Posterior vena cava (tissue), 2 donors: Measurements from ENCODE around the gene PPT2. TPM values are rescaled to one million over a fixed set of nuclear protein-coding genes. Genes with fewer than 3 reads are reported as not detected.

ENCODE experiments used
- DNase-seq: peaks from one replicate; pipeline ENCODE4 v3.0.0-alpha.2; 2020; ENCODE audit warnings: low spot score
- intact Hi-C, 2 donors: fragments of 100-400 bp; cut with DNase I; formaldehyde crosslinking; loops; one replicate each; pipeline versions ENCODE4 v1.14.1 to v1.14.2; 2022 to 2023
- total RNA-seq, 2 donors: library from RNA; stranded (reverse); fragmentation: NEBNext Ultra II Directional; extraction: Animal tissue kit (Norgen Biotek cat#: 25700); gene quantifications; one replicate each; pipeline ENCODE4 v1.2.1, GENCODE V29; 2021
- donor health status: DM: yes; HTN: yes; CAD: no.
- donor health status: DM: yes; HTN: yes; CAD: no.

Gene PPT2
- total RNA-seq, 2 donors from 2014 or later = 14.2 to 18.4 TPM

GRCh38 chr6:32168807-32169591 lies 15.1 kb downstream of the PPT2 start:
- intact Hi-C loops = no loop called here
- no peak for DNase-seq

- DNase-seq = no peak
- intact Hi-C loops = no loop called here
These were observed 16.4 kb downstream of the PPT2 start for GRCh38 chr6:32170294-32170693.

GRCh38 chr6:32171234-32171633 lies 17.3 kb downstream of the PPT2 start:
- intact Hi-C loops = no loop called here
- no peak for DNase-seq

- DNase-seq = no peak
- intact Hi-C loops = no loop called here
These were observed 19.2 kb downstream of the PPT2 start for GRCh38 chr6:32173051-32173727.

GRCh38 chr6:32174416-32174815 lies 20.5 kb downstream of the PPT2 start:
- intact Hi-C loops = no loop called here
- no peak for DNase-seq

- no peak for DNase-seq
- intact Hi-C loops = loop anchor here in 1 of 2 donors (5.0 kb wide), 1 partner anchor 48 kb away; the partner anchor contains the start of gene ATF6B
These were observed 21.4 kb downstream of the PPT2 start for GRCh38 chr6:32175322-32175710.

GRCh38 chr6:32175711-32176475 lies 22.0 kb downstream of the PPT2 start, which contains the start of gene AGPAT1:
TSS of gene AGPAT1 (minus strand) at chr6:32176084. CDS start at chr6:32171496, 4,588 bp downstream.
- peak; percentile 99 for DNase-seq
- intact Hi-C loops = loop anchor here in 1 of 2 donors (5.0 kb wide), 1 partner anchor 49 kb away; the partner anchor contains the start of gene ATF6B

- intact Hi-C loops = loop anchor here in 1 of 2 donors (5.0 kb wide), 1 partner anchor 49 kb away; the partner anchor contains the start of gene ATF6B
- DNase-seq = no peak
These were observed 22.7 kb downstream of the PPT2 start for GRCh38 chr6:32176476-32177182.

GRCh38 chr6:32177183-32177787 lies 23.3 kb downstream of the PPT2 start:
- intact Hi-C loops = loop anchor here in 1 of 2 donors (5.0 kb wide), 1 partner anchor 50 kb away; the partner anchor contains the start of gene ATF6B
- no peak for DNase-seq

- intact Hi-C loops = loop anchor here in 1 of 2 donors (5.0 kb wide), 1 partner anchor 51 kb away; the partner anchor contains the start of gene ATF6B
- DNase-seq = peak; percentile 98
These were observed 24.0 kb downstream of the PPT2 start, which contains the start of gene RNF5 for GRCh38 chr6:32177788-32178546. TSS of gene RNF5 (plus strand) at chr6:32178405. CDS start at chr6:32178512, 107 bp downstream.

- intact Hi-C loops = loop anchor here in 1 of 2 donors (5.0 kb wide), 1 partner anchor 51 kb away; the partner anchor contains the start of gene ATF6B
- no peak for DNase-seq
These were observed 24.9 kb downstream of the PPT2 start for GRCh38 chr6:32178547-32179440.

GRCh38 chr6:32179766-32180405 lies 25.9 kb downstream of the PPT2 start:
- no peak for DNase-seq
- intact Hi-C loops = loop anchor here in 1 of 2 donors (5.0 kb wide), 1 partner anchor 53 kb away; the partner anchor contains the start of gene ATF6B

- intact Hi-C loops = no loop called here
- peak; percentile 77 for DNase-seq
These were observed 27.3 kb downstream of the PPT2 start for GRCh38 chr6:32181148-32181702.

- peak; percentile 49 for DNase-seq
- intact Hi-C loops = no loop called here
These were observed 28.1 kb downstream of the PPT2 start for GRCh38 chr6:32181915-32182529.

- intact Hi-C loops = no loop called here
- DNase-seq = peak; percentile 68
These were observed 28.6 kb downstream of the PPT2 start for GRCh38 chr6:32182555-32182981.
